NCI-H2107 treated with DMSO at 0.1 percent for 48 hours (cell line): ENCODE data around the gene NXNL1.

Experiments used
- DNase-seq: peaks from one replicate; lab custom pipeline; 2025; ENCODE audit not compliant: unreplicated experiment; lab: John Stamatoyannopoulos, UW

The NXNL1 gene

DNA sequence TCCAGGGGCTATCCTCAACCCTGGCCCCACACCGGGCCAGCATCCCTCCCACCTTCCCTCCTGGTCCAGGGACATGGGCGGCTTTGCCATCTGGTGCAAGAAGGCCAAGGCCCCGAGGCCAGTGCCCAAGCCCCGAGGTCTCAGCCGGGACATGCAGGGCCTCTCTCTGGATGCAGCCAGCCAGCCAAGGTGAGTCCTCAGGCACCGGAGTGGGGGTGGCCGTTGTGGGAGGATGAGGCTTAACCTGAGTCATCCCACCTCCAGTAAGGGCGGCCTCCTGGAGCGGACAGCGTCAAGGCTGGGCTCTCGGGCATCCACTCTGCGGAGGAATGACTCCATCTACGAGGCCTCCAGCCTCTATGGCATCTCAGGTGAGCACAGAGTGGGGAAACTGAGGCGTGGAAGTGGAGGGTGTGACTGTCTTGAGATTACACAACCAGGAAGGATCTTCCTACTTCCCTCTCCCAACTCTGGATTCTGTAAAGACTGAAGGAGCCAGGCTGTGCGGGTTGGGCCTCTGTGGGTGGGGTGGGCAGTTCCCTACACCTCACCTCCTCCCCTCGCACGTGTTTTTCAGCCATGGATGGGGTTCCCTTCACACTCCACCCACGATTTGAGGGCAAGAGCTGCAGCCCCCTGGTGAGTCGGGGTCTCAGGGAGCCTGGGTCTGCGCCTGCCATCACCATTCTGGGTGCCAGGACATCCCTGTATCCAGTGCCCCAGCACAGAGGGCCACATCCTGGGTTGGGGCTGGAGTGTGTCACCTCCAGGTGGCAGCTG lies 37.1 kb downstream of the NXNL1 start:
- no peak for DNase-seq

DNA sequence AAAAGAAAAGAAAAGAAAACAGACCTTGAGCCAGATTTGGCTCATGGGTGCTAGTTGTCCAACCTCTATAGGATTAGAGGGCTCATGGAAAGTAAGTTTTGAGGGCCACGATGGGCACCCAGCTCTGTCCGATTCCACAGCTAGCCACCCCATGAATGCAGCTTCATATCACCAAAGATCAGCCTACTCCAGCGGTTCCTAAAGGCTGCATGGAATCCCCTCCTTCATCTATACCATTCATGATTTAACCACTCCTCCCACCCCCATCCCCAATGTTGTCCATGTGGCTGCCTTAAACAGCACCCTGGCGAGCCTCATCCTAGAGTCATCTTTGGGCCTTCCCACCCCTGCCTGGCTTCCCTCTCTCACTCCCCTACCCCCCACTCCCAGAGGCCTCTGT lies 38.8 kb downstream of the NXNL1 start:
- no peak for DNase-seq

DNA sequence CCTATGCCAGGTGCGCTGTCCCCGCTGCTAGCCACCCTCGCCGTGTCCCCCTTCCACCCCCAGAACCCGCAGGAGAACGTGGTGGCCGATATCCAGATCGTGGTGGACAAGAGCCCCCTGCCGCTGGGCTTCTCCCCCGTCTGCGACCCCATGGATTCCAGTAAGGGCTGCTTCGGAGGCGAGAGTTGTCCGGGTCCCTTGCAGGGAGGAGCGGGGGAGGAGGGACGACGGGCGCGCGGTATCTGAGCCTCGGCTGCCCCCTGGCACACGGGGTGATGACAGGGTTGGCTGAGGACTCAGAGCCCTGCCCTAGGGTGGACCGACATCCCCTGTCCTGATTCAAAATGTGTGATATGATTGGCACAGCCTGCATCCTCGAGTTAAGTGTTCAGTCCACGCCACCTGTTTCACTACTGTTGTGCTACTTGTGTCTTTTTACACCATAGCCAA lies 40.2 kb downstream of the NXNL1 start:
- no peak for DNase-seq

DNA sequence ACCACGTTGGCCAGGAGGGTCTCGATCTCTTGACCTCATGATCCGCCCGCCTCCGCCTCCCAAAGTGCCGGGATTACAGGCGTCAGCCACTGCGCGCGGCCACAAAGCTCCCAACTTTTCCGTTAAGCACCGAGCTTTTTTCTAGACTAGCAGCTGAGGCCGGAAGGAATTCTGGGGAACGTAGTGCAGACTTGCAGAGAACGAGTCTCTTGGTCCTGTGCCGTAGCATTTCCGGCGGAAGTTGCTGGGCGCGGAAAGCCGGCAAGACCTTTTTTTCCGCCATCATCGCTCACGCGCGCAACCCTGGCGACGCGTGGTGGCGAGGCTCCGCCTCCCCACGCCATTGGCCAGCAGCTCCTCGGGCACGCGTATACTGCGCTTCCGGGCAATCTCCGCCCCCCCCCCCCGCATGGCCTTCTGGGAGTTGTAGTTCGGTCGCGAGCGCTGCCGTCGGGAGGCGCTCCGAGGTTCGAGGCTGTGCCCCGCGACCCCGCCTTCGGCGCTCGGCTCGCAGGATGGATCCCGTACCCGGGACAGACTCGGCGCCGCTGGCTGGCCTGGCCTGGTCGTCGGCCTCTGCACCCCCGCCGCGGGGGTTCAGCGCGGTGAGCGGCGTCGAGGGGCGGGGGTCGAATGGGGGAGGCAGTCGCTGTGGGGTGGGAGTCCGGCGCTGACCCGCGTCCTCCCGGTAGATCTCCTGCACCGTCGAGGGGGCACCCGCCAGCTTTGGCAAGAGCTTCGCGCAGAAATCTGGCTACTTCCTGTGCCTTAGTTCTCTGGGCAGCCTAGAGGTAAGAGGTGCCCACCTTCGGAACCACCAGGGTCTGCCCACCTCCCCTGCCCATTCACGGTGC lies 40.9 kb downstream of the NXNL1 start, which contains the start of gene MVB12A:
Gene MVB12A (plus strand): TSS at position 427 of the 854 bp plus-strand sequence. CDS start 89 bp downstream, at position 516.
- peak; percentile 88 for DNase-seq

DNA sequence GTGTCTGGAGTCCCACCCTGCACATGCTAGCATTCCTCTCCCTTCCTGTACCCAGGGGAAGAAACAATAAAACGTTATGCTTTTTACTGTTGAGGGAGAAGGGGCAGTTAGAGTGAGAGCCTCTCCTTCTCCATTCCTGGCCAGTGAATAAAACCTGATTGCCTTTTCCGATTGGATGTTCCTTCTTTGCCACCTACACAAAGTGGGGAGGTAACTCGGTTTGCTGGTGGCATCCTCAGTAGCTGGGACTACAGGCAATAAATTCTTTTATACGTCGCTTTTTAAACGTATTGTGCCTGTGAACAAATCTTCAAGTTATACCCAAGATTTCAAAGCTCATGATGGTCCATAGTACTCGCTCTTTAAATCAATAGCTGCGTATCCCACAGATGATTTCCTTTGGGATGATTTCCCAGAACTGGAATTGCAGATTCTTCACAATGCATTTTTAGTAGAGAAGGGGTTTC lies 41.5 kb downstream of the NXNL1 start:
- DNase-seq = no peak

DNA sequence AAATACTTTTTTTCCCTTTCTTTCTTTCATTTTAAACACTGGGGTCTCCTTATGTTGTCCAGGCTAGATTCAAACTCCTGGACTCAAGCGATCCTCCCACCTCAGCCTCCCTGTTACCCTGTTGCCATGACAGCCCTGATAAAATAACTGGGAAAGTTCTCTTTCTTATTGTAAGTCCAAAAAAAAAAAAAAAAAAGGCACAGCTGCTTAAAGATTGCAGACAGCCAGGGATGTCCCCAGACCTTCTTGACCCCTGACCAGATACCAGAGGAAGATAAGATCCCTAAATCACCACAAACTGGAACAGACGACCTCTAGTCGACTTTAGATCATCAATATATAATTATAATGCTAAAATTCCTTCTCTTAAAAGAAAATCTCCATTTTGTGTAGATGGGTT lies 42.0 kb downstream of the NXNL1 start:
- DNase-seq = no peak

DNA sequence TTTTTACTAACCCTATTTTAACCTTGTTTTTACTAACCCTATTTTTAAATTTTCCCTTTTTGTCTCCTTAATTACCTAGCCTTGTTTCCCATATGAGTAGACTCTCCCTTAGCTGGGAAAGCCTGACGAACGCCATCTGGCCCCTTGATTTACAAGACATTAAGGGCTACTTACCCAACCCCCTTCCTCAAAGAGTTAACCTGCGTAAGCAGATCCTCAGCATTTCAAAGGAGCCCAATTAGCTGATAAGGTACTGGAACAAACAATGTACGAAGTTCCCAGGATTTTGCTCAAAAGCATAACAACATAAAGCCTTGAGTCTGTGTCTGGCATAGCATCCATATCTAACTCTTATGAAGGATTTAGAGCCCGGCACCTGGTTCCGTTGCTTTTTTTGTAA lies 45.6 kb downstream of the NXNL1 start:
- DNase-seq = no peak

DNA sequence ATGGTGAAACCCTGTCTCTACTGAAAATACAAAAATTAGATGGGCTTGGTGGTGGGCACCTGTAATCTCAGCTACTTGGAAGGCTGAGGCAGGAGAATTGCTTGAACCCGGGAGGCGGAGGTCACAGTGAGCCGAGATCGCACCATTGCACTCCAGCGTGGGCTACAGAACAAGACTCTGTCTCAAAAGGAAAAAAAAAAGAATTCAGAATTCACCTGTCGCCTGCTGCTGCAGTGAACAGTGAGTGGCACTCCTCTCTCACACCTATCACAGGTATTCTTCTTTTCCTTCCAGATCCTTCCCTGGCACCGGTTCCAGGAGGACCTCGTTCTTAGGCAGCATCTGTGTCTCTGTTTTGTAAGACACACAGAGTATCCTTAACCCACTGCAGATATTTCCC lies 46.6 kb downstream of the NXNL1 start:
- no peak for DNase-seq

DNA sequence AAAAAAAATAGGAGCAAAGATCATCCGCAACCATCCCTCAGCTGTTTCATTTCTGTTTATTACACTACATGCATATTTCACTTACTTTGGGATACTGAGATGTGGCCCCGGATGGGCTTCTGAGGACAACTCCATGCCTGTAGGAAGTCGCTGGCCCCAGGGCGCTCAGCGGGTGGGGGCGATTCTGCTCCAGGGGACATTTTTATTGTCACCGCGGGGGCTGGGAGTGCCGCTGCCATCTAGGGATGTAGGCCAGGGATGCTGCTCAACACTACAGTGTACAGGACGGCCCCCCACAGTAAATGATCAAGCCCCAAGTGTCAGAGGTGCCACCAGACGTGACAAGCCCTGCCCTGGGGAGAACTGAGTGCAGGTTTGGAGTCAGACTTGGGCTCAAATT lies 48.9 kb downstream of the NXNL1 start:
- no peak for DNase-seq

DNA sequence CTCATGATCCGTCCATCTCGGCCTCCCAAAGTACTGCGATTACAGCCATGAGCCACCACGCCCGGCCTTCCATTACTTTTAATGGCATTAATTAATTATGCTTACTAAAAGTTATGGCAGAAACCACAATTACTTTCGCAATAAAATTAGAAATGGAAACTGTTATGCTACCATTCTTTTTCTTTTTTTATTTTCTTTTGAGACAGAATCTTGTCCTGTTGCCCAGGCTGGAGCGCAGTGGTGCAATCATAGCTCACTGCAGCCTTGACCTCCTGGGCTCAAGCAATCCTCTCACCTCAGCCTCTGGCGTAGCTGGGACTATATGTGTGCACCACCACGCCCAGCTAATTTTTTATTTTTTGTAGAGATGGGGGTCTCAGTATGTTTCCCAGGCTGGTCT lies 50.7 kb downstream of the NXNL1 start:
- DNase-seq = no peak

DNA sequence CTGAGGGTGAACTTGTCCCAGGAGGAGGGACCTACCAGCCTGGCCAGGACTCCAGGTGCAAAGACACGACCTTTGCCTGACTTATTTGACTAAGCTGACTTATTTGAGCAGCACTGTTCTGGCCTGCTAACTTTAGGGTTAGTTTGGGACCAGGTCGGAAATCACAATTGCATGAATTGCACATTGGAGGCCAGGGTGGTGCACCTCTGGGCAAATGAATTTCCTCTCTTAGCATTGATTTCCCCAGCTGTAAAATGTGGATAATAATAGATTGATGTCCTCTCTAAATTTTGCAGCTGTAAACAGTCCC lies 53.9 kb downstream of the NXNL1 start:
- DNase-seq = no peak

DNA sequence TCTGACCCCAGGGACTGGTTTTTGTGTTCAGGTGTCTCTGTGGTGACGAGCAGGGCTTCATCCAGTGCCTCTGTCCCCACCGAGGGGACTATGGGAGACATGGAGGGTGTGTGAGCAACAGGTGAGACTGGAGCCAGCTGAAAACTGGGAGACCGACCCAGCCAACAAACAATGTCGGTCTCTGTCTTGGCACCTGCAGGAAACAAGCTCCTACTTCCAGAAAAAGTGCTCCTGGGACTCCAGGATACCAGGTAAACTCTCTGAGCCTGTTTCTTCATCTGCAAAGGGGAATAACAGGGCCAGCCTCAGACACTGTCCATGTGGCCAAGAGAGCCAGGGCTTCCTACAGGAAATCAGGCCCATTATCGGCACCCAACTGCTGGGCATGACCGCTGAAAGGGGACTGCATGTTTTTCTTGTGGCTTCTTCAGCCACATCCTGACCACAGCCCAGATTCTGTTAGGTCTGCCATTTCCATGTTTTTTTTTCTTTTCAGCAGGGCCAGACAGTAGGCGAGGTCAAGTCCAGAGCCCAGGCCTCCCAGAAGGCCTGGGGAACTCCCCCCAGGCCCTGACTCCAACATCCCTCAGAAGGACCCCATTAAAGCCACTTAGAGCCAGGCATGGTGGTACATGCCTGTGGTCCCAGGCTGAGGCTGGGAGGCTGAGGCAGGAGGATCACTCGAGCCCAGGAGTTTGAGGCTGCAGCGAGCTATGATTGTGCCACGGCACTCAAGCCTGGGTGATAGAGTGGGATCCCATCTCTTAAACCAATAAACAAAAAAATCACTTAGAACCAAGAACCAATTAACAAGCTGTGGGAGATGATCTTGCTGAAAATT lies 54.5 kb downstream of the NXNL1 start:
- no peak for DNase-seq
